PC-9 (cell line): ENCODE measurements around the gene FUBP3.

Experiments used
- CTCF ChIP-seq: fragments of 200-600 bp; sonication (generic); conservative IDR thresholded peaks from 2 replicates; pipeline ENCODE4 v1.6.1; 2017; ENCODE audit warnings: mixed run types, antibody characterized with exemption, mild to moderate bottlenecking, moderate library complexity
- EZH2 ChIP-seq: fragments of 200-600 bp; sonication (generic); IDR thresholded peaks from 2 replicates; pipeline ENCODE4 v1.8.0; 2017; ENCODE audit warnings: antibody characterized with exemption, low read depth

- TF ChIP-seq CTCF: no peak
- no peak for TF ChIP-seq EZH2
Observed at GRCh38 chr9:130627051-130627450, 47.7 kb downstream of the FUBP3 start.
